Measurements from ENCODE around the gene CD276.
"Not testable (repeated sequence)": the region's sequence is repeated elsewhere in the genome, so short reads cannot be mapped to it uniquely, and the experiment has no call there.

The CD276 gene

DNA sequence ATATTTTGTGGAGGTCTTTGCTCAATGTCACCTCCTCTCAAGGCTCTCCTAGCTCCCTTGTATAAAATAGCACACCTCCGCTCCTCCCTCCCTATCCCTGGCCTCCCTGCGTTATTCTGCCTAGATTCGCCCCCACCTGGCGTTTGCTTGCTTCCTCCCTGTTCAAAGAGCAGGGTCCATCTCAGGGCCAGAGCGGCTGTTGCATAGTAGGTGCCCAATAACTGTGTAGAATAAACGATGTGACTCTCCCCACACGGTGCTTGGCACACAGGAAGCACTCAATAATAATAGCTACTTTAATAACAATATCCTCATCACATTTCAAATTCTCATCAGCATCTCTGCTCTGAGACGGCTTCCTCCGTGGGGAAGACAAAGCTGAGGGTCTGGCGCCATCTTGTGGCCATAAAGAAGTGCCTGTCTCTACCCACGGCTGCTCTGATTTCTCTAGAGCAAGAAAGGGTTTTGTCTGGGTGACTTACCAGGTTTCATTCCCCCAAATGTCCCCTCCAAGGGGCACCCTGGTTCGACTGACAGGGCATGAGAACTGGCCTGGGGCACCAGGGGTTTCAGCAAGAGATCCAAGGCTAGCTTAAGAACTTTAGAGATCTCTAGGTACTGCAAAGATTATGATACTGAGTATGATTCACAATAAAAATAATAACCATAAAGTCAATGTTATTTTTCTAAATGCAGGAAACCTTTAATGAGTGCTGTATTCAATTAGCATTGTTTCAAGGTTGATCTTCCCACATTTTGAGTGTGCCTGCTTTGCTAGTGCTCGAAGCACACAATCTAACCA, 16.1 kb downstream of the CD276 start:
- Histone ChIP-seq H3K36me3 (ENCODE audit: insufficient read depth, low read length) (peaks cover 32% of the 10 kb centered on the region), H3K4me3 (ENCODE audit: low read length) (no peak overlapping the region), H3K4me1 (ENCODE audit: insufficient read depth, low read length) (peaks cover 14% of the 10 kb centered on the region; the same call in 1 of the 2 replicates), H3K27me3 (ENCODE audit: insufficient read depth, low read length) (no peaks in the 10 kb centered on the region), H3K9me3 (ENCODE audit: insufficient read depth, low read depth, low read length) (no peaks in the 10 kb centered on the region), H3K27ac (ENCODE audit: low read depth, low read length) (no peak overlapping the region), H3K9ac (ENCODE audit: low read depth, low read length) (no peak overlapping the region)
- 34% methylated on average over 13 of the region's 13 CpGs for WGBS

DNA sequence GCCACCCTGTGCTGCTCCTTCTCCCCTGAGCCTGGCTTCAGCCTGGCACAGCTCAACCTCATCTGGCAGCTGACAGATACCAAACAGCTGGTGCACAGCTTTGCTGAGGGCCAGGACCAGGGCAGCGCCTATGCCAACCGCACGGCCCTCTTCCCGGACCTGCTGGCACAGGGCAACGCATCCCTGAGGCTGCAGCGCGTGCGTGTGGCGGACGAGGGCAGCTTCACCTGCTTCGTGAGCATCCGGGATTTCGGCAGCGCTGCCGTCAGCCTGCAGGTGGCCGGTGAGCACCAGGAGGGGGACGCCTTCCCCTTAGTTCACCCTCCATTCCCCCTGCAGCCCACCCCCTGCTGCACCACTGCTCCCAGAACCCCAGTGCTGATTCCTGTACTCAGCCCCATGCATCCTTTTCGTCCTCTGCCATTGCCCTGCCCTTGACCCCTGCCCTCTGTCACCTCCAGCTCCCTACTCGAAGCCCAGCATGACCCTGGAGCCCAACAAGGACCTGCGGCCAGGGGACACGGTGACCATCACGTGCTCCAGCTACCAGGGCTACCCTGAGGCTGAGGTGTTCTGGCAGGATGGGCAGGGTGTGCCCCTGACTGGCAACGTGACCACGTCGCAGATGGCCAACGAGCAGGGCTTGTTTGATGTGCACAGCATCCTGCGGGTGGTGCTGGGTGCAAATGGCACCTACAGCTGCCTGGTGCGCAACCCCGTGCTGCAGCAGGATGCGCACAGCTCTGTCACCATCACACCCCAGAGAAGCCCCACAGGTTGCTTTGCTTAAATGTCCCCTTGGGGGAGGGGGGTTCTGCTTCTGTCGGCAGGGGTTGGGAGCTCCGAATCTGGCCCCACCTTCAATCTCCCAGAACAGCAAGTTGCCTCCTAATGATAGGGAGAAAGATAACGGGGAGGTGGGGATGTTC, 18.4 kb downstream of the CD276 start:
- 95% methylated on average over 33 of the region's 33 CpGs for WGBS
- H3K4me1 ChIP-seq (ENCODE audit: insufficient read depth, low read length); H3K27ac ChIP-seq (ENCODE audit: low read depth, low read length); H3K27me3 ChIP-seq (ENCODE audit: insufficient read depth, low read length); H3K9ac ChIP-seq (ENCODE audit: low read depth, low read length); H3K4me3 ChIP-seq (ENCODE audit: low read length); H3K9me3 ChIP-seq (ENCODE audit: insufficient read depth, low read depth, low read length): not testable (repeated sequence)
- H3K36me3 ChIP-seq (ENCODE audit: insufficient read depth, low read length), result peaks cover 52% of the 10 kb centered on the region

DNA sequence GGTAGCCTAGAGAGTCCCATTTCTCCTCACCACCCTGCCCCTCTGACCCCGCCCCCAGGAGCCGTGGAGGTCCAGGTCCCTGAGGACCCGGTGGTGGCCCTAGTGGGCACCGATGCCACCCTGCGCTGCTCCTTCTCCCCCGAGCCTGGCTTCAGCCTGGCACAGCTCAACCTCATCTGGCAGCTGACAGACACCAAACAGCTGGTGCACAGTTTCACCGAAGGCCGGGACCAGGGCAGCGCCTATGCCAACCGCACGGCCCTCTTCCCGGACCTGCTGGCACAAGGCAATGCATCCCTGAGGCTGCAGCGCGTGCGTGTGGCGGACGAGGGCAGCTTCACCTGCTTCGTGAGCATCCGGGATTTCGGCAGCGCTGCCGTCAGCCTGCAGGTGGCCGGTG, 19.4 kb downstream of the CD276 start:
- not testable (repeated sequence) for H3K9me3 ChIP-seq (ENCODE audit: insufficient read depth, low read depth, low read length); H3K27me3 ChIP-seq (ENCODE audit: insufficient read depth, low read length)
- 93% methylated on average over 23 of the region's 23 CpGs for WGBS

DNA sequence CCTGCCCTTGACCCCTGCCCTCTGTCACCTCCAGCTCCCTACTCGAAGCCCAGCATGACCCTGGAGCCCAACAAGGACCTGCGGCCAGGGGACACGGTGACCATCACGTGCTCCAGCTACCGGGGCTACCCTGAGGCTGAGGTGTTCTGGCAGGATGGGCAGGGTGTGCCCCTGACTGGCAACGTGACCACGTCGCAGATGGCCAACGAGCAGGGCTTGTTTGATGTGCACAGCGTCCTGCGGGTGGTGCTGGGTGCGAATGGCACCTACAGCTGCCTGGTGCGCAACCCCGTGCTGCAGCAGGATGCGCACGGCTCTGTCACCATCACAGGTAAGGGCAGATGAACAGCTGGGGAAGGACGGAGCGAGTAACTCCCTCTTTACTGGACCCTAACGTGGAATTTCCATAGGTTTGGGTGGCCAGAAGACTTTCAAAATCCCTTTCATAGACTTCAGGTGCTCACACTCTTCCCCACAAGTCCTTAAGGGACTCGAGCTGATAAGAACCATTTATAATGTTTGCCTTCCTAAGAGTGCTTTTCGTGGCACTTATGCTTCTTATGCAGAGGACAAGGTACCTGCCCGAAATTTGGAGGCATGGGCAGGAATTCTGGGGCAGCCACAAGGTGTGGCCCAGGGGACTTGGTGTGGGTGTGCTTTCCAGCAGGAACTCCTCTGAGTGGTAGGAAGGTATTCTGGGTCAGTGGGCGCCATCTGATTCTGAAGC, 20.1 kb downstream of the CD276 start:
- H3K9ac ChIP-seq (ENCODE audit: low read depth, low read length); H3K4me3 ChIP-seq (ENCODE audit: low read length); H3K27me3 ChIP-seq (ENCODE audit: insufficient read depth, low read length); H3K27ac ChIP-seq (ENCODE audit: low read depth, low read length); H3K9me3 ChIP-seq (ENCODE audit: insufficient read depth, low read depth, low read length); H3K4me1 ChIP-seq (ENCODE audit: insufficient read depth, low read length): not testable (repeated sequence)
- WGBS, result 93% methylated on average over 23 of the region's 23 CpGs
- H3K36me3 ChIP-seq (ENCODE audit: insufficient read depth, low read length), result peaks cover 63% of the 10 kb centered on the region

More for the DNA sequence above, 19.4 kb downstream of the CD276 start:
- H3K9ac ChIP-seq (ENCODE audit: low read depth, low read length); H3K27ac ChIP-seq (ENCODE audit: low read depth, low read length); H3K4me1 ChIP-seq (ENCODE audit: insufficient read depth, low read length); H3K4me3 ChIP-seq (ENCODE audit: low read length): not testable (repeated sequence)
- H3K36me3 ChIP-seq (ENCODE audit: insufficient read depth, low read length), result peaks cover 59% of the 10 kb centered on the region

DNA sequence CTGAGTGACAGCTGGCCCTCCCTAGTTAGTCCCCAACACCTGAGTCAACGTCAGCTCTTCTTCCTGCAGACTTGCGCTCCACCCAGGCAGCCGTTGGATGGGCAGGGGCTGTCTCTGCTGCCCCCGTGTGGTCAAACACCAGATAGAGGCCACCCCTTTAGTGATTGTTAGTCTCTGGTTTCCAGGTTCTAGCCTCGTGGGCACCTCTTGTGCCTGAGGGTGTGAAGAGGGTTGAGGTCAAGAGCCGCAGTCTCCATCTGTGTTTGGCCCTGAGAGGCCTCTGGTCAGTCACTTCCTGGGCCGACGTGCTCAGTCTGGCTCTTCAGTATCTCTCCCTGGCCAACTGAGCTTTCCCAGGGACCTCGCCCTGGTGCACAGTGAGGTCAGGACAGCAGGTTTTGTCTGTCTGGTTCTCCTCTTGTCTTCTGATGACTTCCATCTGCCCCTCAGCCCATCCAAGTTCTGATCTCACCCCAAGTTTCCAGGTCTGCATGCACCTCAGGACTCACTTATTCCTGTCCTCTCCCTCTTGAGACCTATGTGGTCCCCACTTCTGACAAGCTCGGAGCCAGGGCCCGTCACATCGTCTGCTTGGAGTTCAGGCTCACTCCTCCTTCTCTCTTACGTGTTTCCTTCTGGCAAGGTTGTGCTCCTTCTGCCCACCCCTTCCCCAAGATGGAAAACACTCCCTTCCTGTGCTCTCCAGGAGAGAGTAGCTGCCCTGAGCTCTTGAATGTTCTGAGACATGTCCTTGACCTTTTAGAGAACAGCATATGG, 20.9 kb downstream of the CD276 start:
- Histone ChIP-seq H3K36me3 (ENCODE audit: insufficient read depth, low read length) (peaks cover 70% of the 10 kb centered on the region), H3K4me1 (ENCODE audit: insufficient read depth, low read length) (no peaks in the 10 kb centered on the region), H3K9ac (ENCODE audit: low read depth, low read length) (no peak overlapping the region), H3K9me3 (ENCODE audit: insufficient read depth, low read depth, low read length) (no peaks in the 10 kb centered on the region), H3K4me3 (ENCODE audit: low read length) (no peak overlapping the region), H3K27ac (ENCODE audit: low read depth, low read length) (no peak overlapping the region), H3K27me3 (ENCODE audit: insufficient read depth, low read length) (no peaks in the 10 kb centered on the region)
- 68% methylated on average over 13 of the region's 13 CpGs for WGBS

DNA sequence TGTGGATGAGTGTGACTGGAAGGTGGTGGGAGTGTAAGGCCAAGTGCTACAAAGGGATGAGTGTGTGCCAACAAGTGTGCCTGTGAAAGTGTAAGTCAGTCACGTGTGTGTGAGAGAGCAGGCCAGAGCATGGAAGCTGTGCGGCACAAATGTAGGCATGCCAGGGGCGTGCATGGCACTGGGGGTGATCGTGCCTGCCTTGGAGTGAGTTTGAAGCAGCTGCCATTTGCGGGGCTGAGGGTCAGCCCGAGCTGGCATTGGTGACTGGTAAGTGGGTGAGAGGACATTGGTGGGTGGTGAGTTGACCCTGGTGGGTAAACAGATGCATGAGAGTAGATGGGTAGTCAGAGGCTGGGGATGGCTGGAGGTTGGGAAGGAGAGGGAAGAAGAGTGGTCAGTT, 24.5 kb downstream of the CD276 start:
- H3K9me3 ChIP-seq (ENCODE audit: insufficient read depth, low read depth, low read length), result no peaks in the 10 kb centered on the region
- 95% methylated on average over 6 of the region's 6 CpGs for WGBS
- no peak overlapping the region for H3K27ac ChIP-seq (ENCODE audit: low read depth, low read length)
- H3K36me3 ChIP-seq (ENCODE audit: insufficient read depth, low read length), result peaks cover 85% of the 10 kb centered on the region
- H3K9ac ChIP-seq (ENCODE audit: low read depth, low read length), result no peak overlapping the region
- no peaks in the 10 kb centered on the region for H3K27me3 ChIP-seq (ENCODE audit: insufficient read depth, low read length)
- no peak overlapping the region for H3K4me3 ChIP-seq (ENCODE audit: low read length)
- no peaks in the 10 kb centered on the region for H3K4me1 ChIP-seq (ENCODE audit: insufficient read depth, low read length)

DNA sequence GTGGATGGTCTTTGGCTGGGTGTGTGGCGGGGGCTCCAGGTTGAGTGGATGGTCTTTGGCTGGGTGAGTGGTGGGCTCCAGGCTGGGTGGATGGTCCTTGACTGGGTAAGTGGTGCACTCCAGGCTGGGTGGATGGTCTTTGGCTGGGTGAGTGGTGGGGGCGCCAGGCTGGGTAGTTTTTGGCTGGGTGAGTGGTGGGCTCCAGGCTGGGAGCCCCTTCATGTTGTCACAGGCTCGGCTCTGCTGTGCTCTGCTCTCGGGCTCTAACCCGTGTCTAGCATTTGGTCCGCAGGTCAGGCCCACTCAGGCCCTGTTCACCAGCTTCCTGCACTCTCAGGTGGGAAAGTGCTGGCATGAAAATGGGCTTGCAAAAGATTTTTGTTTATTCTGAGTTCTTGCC, 25.1 kb downstream of the CD276 start:
- WGBS, result 97% methylated on average over 6 of the region's 6 CpGs
- no peaks in the 10 kb centered on the region for H3K4me1 ChIP-seq (ENCODE audit: insufficient read depth, low read length)
- H3K36me3 ChIP-seq (ENCODE audit: insufficient read depth, low read length), result peaks cover 85% of the 10 kb centered on the region
- no peak overlapping the region for H3K27ac ChIP-seq (ENCODE audit: low read depth, low read length)
- no peak overlapping the region for H3K4me3 ChIP-seq (ENCODE audit: low read length)
- H3K27me3 ChIP-seq (ENCODE audit: insufficient read depth, low read length), result no peaks in the 10 kb centered on the region
- H3K9me3 ChIP-seq (ENCODE audit: insufficient read depth, low read depth, low read length), result no peaks in the 10 kb centered on the region
- no peak overlapping the region for H3K9ac ChIP-seq (ENCODE audit: low read depth, low read length)

DNA sequence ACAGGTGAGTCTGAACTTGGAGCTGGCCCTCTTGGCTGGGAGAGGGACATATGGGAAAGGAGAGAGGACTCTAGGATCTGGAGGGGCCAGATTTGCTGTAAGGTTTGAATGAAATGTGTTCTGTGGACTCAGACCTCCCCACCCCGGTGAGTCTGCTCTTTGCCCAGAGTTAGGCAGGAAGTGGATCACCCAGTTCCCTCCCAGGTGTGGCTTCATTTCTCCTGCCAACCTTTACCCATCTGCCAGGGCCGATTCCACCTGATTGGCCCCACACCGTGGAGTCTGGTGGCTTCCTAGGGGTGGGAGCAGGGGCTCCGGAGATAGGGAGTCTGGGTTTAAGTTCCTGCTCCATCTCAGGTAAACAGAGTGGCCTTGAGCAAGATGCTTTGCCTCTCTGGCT, 25.5 kb downstream of the CD276 start:
- Histone ChIP-seq H3K27me3 (ENCODE audit: insufficient read depth, low read length) (no peaks in the 10 kb centered on the region), H3K27ac (ENCODE audit: low read depth, low read length) (no peak overlapping the region)
- 98% methylated on average over 4 of the region's 4 CpGs for WGBS

DNA sequence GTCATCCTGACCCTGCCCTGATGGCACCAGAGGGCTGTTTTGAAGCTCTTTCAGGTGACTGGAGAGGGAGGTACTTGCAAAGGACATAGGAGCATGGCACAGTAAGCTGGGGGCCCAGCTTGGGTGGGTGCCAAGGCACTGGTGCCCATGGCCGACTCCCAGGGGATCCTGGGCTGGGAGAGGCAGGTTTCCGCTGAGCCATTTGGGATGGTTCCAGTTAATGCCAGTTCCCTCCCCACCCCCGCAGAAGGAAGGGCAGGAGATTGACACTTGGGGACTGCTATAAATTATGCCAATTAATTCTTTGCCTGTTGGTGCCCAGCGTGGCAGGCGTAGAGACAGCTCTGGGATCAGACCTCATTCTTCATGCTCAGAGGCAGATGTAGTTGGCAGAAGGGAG, 26.1 kb downstream of the CD276 start:
- Histone ChIP-seq H3K36me3 (ENCODE audit: insufficient read depth, low read length) (peaks cover 76% of the 10 kb centered on the region), H3K4me1 (ENCODE audit: insufficient read depth, low read length) (no peaks in the 10 kb centered on the region), H3K9ac (ENCODE audit: low read depth, low read length) (no peak overlapping the region), H3K9me3 (ENCODE audit: insufficient read depth, low read depth, low read length) (no peaks in the 10 kb centered on the region), H3K27ac (ENCODE audit: low read depth, low read length) (no peak overlapping the region), H3K4me3 (ENCODE audit: low read length) (no peak overlapping the region), H3K27me3 (ENCODE audit: insufficient read depth, low read length) (no peaks in the 10 kb centered on the region)
- WGBS, result 96% methylated on average over 5 of the region's 5 CpGs

More for the DNA sequence above, 25.5 kb downstream of the CD276 start:
- Histone ChIP-seq H3K9me3 (ENCODE audit: insufficient read depth, low read depth, low read length) (no peaks in the 10 kb centered on the region), H3K4me1 (ENCODE audit: insufficient read depth, low read length) (no peaks in the 10 kb centered on the region), H3K9ac (ENCODE audit: low read depth, low read length) (no peak overlapping the region), H3K4me3 (ENCODE audit: low read length) (no peak overlapping the region), H3K36me3 (ENCODE audit: insufficient read depth, low read length) (peaks cover 81% of the 10 kb centered on the region)

DNA sequence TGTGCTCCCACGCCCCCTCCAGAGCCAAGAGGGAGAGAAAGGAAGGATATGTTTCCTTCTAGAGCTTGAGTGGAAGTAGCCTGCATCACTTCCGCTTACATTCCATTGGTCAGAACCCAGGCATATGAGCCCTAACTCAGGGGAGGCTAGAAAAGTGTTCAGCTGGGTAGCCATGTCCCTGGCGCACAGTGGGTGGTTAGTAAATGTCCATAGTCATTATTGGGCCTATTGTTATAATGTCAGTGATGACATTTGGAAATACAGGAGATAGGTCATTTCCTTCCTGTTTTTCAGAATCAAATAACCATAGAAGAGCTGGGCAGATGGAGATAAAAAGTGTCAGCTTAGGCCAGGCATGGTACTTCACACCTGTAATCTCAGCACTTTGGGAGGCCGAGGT, 27.3 kb downstream of the CD276 start:
- H3K9ac ChIP-seq (ENCODE audit: low read depth, low read length), result no peak overlapping the region
- H3K36me3 ChIP-seq (ENCODE audit: insufficient read depth, low read length), result peaks cover 67% of the 10 kb centered on the region
- WGBS, result 92% methylated on average over 4 of the region's 4 CpGs

More for the DNA sequence above, 27.3 kb downstream of the CD276 start:
- no peak overlapping the region for H3K27ac ChIP-seq (ENCODE audit: low read depth, low read length)
- H3K27me3 ChIP-seq (ENCODE audit: insufficient read depth, low read length), result no peaks in the 10 kb centered on the region
- H3K4me3 ChIP-seq (ENCODE audit: low read length), result no peak overlapping the region
- no peaks in the 10 kb centered on the region for H3K4me1 ChIP-seq (ENCODE audit: insufficient read depth, low read length)
- H3K9me3 ChIP-seq (ENCODE audit: insufficient read depth, low read depth, low read length), result no peaks in the 10 kb centered on the region

Data from HUES64 (cell line).